ENCODE measurements around the gene NES. TPM values are rescaled to one million over a fixed set of nuclear protein-coding genes. Genes with fewer than 3 reads are reported as not detected.
A peak's percentile ranks its signal among the peaks of the same experiment; 100 is the strongest.

Gene NES
- polyA plus RNA-seq, 1 of the 3 experiments (the other 2 are of a cell fraction): 15.8 TPM

DNA sequence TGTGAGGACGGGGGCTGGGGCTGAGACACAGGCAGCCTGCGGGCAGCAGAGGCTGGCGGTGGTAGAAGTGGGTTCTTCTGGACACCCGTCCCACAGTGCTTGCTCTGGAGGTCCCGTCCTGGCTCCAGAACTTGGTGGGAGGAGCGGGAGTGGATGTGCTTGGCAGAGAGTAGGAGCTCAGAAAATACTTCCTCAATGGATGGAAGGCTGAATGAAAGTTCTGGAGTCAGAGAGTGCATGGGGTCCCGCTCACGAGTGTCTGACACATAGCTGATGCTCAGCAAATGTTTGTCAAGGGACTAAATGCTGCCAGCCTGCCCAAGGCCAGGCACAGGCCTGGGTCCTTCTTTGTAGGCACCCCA lies 13.4 kb upstream of the NES start:
- no peaks in the 10 kb centered on the region for H3K79me2 ChIP-seq (ENCODE audit: insufficient read depth)
- H3K9ac ChIP-seq: no peak overlapping the region
- H3K9me3 ChIP-seq: no peaks in the 10 kb centered on the region
- H3K4me2 ChIP-seq: peak overlapping the region; percentile 82; the same call in 1 of the 2 replicates
- peak overlapping the region in 1 of 2 experiments; percentile 86; a peak in 1 of 4 replicates for H3K27ac ChIP-seq (ENCODE audit: low read depth in 2 of 2, low read length in 1 of 2)
- no peak overlapping the region for H3K4me3 ChIP-seq (ENCODE audit: low read depth in 2 of 2, low read length in 1 of 2)
- CTCF ChIA-PET: interaction anchor here (1.0 to 45.5 kb wide), 22 partner anchors 12 to 237 kb away, joined by 3 to 2702 read pairs (median 17); partner anchors contain the start of genes CRABP2, INSRR, ISG20L2 and METTL25B
- DNase-seq: no peak
- H4K20me1 ChIP-seq (ENCODE audit: insufficient read depth): no peaks in the 10 kb centered on the region
- H3K36me3 ChIP-seq (replicated peaks in 1 of 2; ENCODE audit: control insufficient read depth in 1 of 2, insufficient read depth in 2 of 2, low read length in 1 of 2): no peaks in the 10 kb centered on the region
- H3K4me1 ChIP-seq (ENCODE audit: control insufficient read depth in 1 of 2, insufficient read depth in 2 of 2, low read depth in 1 of 2, low read length in 1 of 2): peaks cover 14 to 55% of the 10 kb centered on the region in 2 experiments; a peak in 3 of 4 replicates
- H3K27me3 ChIP-seq (ENCODE audit: insufficient read depth): no peaks in the 10 kb centered on the region
- H3F3A ChIP-seq (replicated peaks; ENCODE audit: insufficient read depth): peaks cover 11% of the 10 kb centered on the region
- no peaks in the 10 kb centered on the region for H3K9me2 ChIP-seq
- 89% methylated on average over 8 of the region's 8 CpGs for WGBS (ENCODE audit: low lambda C conversion rate)
- H2AFZ ChIP-seq (ENCODE audit: low read depth): no peak overlapping the region
- TF ChIP-seq, protein P1, sequence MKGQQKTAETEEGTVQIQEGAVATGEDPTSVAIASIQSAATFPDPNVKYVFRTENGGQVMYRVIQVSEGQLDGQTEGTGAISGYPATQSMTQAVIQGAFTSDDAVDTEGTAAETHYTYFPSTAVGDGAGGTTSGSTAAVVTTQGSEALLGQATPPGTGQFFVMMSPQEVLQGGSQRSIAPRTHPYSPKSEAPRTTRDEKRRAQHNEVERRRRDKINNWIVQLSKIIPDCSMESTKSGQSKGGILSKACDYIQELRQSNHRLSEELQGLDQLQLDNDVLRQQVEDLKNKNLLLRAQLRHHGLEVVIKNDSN (IDR thresholded peaks at IDR 0.05; ENCODE audit: borderline replicate concordance, low read depth): no peak
- TF ChIP-seq MXI1 (IDR thresholded peaks at IDR 0.05; ENCODE audit: low read depth, low read length) (no peak), ELF1 (IDR thresholded peaks at IDR 0.05) (no peak), EZH2phosphoT487 (IDR thresholded peaks at IDR 0.05; ENCODE audit: borderline replicate concordance, low read depth) (no peak), JUND (IDR thresholded peaks at IDR 0.05) (no peak), NFIC (IDR thresholded peaks at IDR 0.05; ENCODE audit: borderline replicate concordance) (no peak), FOXM1 (IDR thresholded peaks at IDR 0.05; ENCODE audit: low read depth) (no peak), RXRA (IDR thresholded peaks at IDR 0.05; ENCODE audit: borderline replicate concordance, low read depth) (no peak), NRF1 (IDR thresholded peaks at IDR 0.05; ENCODE audit: low read depth, low read length) (no peak), EP300 (IDR thresholded peaks at IDR 0.05; ENCODE audit: borderline replicate concordance in 1 of 2, low read depth in 1 of 2, low read length in 1 of 2) (no peak)
- TF ChIP-seq, protein P2, sequence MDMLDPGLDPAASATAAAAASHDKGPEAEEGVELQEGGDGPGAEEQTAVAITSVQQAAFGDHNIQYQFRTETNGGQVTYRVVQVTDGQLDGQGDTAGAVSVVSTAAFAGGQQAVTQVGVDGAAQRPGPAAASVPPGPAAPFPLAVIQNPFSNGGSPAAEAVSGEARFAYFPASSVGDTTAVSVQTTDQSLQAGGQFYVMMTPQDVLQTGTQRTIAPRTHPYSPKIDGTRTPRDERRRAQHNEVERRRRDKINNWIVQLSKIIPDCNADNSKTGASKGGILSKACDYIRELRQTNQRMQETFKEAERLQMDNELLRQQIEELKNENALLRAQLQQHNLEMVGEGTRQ (IDR thresholded peaks at IDR 0.05; ENCODE audit: borderline replicate concordance, low read depth, low read length): no peak
- TF ChIP-seq, protein P3, sequence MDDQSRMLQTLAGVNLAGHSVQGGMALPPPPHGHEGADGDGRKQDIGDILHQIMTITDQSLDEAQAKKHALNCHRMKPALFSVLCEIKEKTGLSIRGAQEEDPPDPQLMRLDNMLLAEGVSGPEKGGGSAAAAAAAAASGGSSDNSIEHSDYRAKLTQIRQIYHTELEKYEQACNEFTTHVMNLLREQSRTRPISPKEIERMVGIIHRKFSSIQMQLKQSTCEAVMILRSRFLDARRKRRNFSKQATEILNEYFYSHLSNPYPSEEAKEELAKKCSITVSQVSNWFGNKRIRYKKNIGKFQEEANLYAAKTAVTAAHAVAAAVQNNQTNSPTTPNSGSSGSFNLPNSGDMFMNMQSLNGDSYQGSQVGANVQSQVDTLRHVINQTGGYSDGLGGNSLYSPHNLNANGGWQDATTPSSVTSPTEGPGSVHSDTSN (IDR thresholded peaks at IDR 0.05): no peak
- TF ChIP-seq, protein P4, sequence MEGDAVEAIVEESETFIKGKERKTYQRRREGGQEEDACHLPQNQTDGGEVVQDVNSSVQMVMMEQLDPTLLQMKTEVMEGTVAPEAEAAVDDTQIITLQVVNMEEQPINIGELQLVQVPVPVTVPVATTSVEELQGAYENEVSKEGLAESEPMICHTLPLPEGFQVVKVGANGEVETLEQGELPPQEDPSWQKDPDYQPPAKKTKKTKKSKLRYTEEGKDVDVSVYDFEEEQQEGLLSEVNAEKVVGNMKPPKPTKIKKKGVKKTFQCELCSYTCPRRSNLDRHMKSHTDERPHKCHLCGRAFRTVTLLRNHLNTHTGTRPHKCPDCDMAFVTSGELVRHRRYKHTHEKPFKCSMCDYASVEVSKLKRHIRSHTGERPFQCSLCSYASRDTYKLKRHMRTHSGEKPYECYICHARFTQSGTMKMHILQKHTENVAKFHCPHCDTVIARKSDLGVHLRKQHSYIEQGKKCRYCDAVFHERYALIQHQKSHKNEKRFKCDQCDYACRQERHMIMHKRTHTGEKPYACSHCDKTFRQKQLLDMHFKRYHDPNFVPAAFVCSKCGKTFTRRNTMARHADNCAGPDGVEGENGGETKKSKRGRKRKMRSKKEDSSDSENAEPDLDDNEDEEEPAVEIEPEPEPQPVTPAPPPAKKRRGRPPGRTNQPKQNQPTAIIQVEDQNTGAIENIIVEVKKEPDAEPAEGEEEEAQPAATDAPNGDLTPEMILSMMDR (IDR thresholded peaks at IDR 0.05): no peak
- POLR2A ChIA-PET: interaction anchor here (1.2 to 4.3 kb wide), 9 partner anchors 14 to 166 kb away, joined by 4 to 57 read pairs (median 8); partner anchors contain the start of genes CRABP2, ISG20L2 and METTL25B

Measured in SK-N-SH (cell line).